Activated CD8-positive, alpha-beta T cell treated with anti-CD3 and anti-CD28 coated beads for 36 hours (primary cell): ENCODE measurements around the gene CD40LG. TPM values are rescaled to one million over a fixed set of nuclear protein-coding genes. Genes with fewer than 3 reads are reported as not detected.
A peak's percentile ranks its signal among the peaks of the same experiment; 100 is the strongest.

Experiments used
- ATAC-seq: fragments of 200-7000 bp; cut with Tn5 transposase; one replicate; pipeline ENCODE4 v1.10.0; 2021; ENCODE audit warnings: mild to moderate bottlenecking, moderate library complexity
- CTCF ChIA-PET: fragments of 350-600 bp; sonication (Branson Sonifier 250); formaldehyde crosslinking; loops from one replicate; lab custom pipeline; 2021; ENCODE audit warnings: antibody characterized with exemption; lab: Charles Lee
- POLR2A ChIA-PET: fragments of 350-600 bp; sonication (Branson Sonifier 250); formaldehyde crosslinking; loops from one replicate; lab custom pipeline; 2021; ENCODE audit warnings: antibody characterized with exemption; lab: Charles Lee
- DNase-seq: peaks from one replicate; pipeline ENCODE4 v3.0.0-alpha.2; 2020
- H3K27ac Mint-ChIP-seq: one replicate; pipeline ENCODE4 v1.8.0; 2021; ENCODE audit warnings: mild to moderate bottlenecking, mixed read lengths
- H3K27me3 Mint-ChIP-seq: one replicate; pipeline ENCODE4 v1.8.0; 2021; ENCODE audit warnings: mixed read lengths
- H3K36me3 Mint-ChIP-seq: one replicate; pipeline ENCODE4 v1.8.0; 2021; ENCODE audit warnings: low read depth, mixed read lengths
- H3K4me1 Mint-ChIP-seq: one replicate; pipeline ENCODE4 v1.8.0; 2021; ENCODE audit warnings: low read depth, mixed read lengths
- H3K4me3 Mint-ChIP-seq: one replicate; pipeline ENCODE4 v1.8.0; 2021; ENCODE audit warnings: mild to moderate bottlenecking, moderate library complexity, mixed read lengths
- H3K9me3 Mint-ChIP-seq: one replicate; pipeline ENCODE4 v1.8.0; 2021; ENCODE audit warnings: mixed read lengths
- intact Hi-C: fragments of 100-400 bp; cut with micrococcal nuclease; formaldehyde crosslinking; loops from one replicate; pipeline ENCODE4 v1.10.0; 2022
- total RNA-seq, 2 experiments: library from RNA; stranded (reverse); gene quantifications; one replicate each; pipeline ENCODE4 v1.2.3, GENCODE V29; 2021
- TF ChIP-seq, protein P1 (sequence below): fragments of 200-600 bp; IDR thresholded peaks from one replicate; pipeline ENCODE4 v1.8.0; 2022; ENCODE audit warnings: antibody characterized with exemption, mild to moderate bottlenecking

CD40LG gene
- total RNA-seq, 2 experiments from 2014 or later: 2.6 to 3.1 TPM

DNA sequence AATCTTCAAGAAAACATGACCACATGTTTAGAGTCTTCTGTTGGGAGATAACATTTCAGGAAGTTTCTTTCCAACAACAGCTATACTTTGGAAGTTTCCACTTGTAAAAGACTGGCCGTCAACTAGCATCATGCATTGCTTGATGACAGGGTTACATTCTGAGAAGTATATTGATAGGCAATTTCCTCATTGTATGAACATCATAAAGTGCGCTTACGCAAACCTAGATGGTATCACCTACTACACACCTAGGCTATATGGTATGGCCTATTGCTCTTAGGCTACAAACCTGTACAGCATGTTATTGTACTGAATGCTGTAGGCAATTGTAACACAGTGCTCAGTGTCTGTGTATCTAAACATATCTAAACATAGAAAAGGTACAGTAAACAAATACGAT is 25.4 kb upstream of the CD40LG start:
- no peak overlapping the region for H3K4me3 Mint-ChIP-seq
- ChIA-PET CTCF (interaction anchor here (1.1 to 1.4 kb wide), 3 partner anchors 13 to 41 kb away, joined by 3 to 4 read pairs (median 4); no protein-coding TSS in a partner anchor), POLR2A (interaction anchor here (1.8 kb wide), 1 partner anchor 258 kb away, joined by 3 read pairs; the partner anchor contains the start of gene RBMX)
- H3K9me3 Mint-ChIP-seq: peaks cover 5% of the 10 kb centered on the region
- H3K27me3 Mint-ChIP-seq: no peaks in the 10 kb centered on the region
- H3K4me1 Mint-ChIP-seq: peaks cover 84% of the 10 kb centered on the region
- TF ChIP-seq, protein P1, sequence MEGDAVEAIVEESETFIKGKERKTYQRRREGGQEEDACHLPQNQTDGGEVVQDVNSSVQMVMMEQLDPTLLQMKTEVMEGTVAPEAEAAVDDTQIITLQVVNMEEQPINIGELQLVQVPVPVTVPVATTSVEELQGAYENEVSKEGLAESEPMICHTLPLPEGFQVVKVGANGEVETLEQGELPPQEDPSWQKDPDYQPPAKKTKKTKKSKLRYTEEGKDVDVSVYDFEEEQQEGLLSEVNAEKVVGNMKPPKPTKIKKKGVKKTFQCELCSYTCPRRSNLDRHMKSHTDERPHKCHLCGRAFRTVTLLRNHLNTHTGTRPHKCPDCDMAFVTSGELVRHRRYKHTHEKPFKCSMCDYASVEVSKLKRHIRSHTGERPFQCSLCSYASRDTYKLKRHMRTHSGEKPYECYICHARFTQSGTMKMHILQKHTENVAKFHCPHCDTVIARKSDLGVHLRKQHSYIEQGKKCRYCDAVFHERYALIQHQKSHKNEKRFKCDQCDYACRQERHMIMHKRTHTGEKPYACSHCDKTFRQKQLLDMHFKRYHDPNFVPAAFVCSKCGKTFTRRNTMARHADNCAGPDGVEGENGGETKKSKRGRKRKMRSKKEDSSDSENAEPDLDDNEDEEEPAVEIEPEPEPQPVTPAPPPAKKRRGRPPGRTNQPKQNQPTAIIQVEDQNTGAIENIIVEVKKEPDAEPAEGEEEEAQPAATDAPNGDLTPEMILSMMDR: no peak
- H3K36me3 Mint-ChIP-seq: no peaks in the 10 kb centered on the region
- DNase-seq (no peak), ATAC-seq (no peak)
- intact Hi-C loops: no loop called here
- H3K27ac Mint-ChIP-seq: no peak overlapping the region

DNA sequence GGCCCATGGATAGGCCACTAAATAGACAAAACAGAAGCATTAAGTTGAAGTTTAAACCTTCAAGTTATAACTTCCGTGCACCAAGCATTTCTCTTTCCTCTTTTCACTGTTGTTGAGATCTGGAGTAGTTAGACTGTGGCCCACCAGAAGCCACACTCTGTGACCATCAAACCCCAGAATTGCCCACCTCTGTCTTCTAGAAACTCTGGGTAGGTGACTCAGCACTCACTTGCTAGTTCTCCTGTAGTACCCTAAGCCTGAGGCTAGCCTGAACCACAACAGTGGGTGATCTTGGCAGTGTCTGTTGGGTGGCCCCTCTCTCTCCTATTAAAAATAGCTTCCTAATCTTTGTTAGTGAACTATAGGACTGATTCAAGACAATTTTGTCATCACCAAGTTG is 24.6 kb upstream of the CD40LG start:
- H3K9me3 Mint-ChIP-seq: peaks cover 6% of the 10 kb centered on the region
- intact Hi-C loops: no loop called here
- H3K4me1 Mint-ChIP-seq: peaks cover 86% of the 10 kb centered on the region
- POLR2A ChIA-PET: interaction anchor here (0.6 to 0.8 kb wide), 2 partner anchors 12 to 52 kb away, joined by 3 to 5 read pairs; no protein-coding TSS in a partner anchor
- ATAC-seq (peak; percentile 25), DNase-seq (peak; percentile 77)
- H3K36me3 Mint-ChIP-seq: peaks cover 1% of the 10 kb centered on the region
- no peak overlapping the region for H3K4me3 Mint-ChIP-seq
- H3K27ac Mint-ChIP-seq: peak overlapping the region; percentile 76
- CTCF ChIA-PET: interaction anchor here (0.8 to 1.4 kb wide), 4 partner anchors 9 to 72 kb away, joined by 3 to 4 read pairs (median 4); no protein-coding TSS in a partner anchor
- H3K27me3 Mint-ChIP-seq: no peaks in the 10 kb centered on the region
- TF ChIP-seq, protein P1: no peak

DNA sequence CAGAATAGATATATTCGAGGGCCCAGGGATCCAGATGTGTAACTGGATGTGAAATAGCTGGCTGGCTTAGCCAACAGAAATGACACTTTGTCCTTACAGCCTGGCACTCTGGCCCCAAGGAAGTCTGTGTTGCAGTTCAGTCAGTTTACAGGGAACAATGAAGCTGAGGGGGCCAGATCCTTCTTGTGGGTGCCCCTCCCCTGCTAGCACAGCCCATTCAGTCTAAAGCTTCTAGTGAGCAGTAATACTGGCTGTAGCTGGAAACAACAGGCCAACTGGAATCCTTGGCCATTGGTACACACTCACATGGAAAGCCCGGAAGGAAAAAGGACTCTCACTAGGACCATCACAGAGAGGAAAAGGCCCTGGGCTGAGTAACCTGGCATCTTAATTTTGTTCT is 22.7 kb upstream of the CD40LG start:
- POLR2A ChIA-PET: interaction anchor here (1.1 to 2.5 kb wide), 2 partner anchors 13 to 36 kb away, joined by 3 to 8 read pairs; no protein-coding TSS in a partner anchor
- intact Hi-C loops: loop anchor here (5.0 kb wide), 2 partner anchors 38 to 62 kb away; no protein-coding TSS in a partner anchor
- H3K9me3 Mint-ChIP-seq: peaks cover 6% of the 10 kb centered on the region
- DNase-seq (no peak), ATAC-seq (no peak)
- no peaks in the 10 kb centered on the region for H3K27me3 Mint-ChIP-seq
- peaks cover 3% of the 10 kb centered on the region for H3K36me3 Mint-ChIP-seq
- TF ChIP-seq, protein P1: no peak
- peaks cover 84% of the 10 kb centered on the region for H3K4me1 Mint-ChIP-seq
- peak overlapping the region; percentile 87 for H3K27ac Mint-ChIP-seq
- H3K4me3 Mint-ChIP-seq: no peak overlapping the region
- CTCF ChIA-PET: interaction anchor here (1.0 to 1.6 kb wide), 4 partner anchors 14 to 72 kb away, joined by 3 to 4 read pairs (median 3); no protein-coding TSS in a partner anchor

DNA sequence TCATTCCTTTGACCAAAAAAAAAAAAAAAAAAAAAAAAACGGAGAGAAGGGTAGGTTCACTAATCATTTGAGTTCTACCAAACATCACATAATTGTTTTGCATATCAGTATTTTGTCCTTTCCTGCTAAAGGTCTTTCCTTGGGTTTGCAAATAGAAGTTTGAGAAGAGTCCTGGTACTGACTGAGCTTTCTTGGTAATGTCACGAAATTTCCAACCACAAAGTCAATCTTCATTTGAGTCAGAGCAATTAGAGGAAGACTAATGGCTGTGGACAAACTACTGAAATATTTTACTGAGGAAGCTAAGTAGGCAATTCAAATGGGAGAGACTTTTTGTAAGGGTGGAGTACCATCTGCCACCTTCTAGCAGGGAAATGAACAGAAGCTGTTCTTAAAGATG is 21.7 kb upstream of the CD40LG start:
- H3K4me3 Mint-ChIP-seq: peak overlapping the region; percentile 11
- peak overlapping the region; percentile 87 for H3K27ac Mint-ChIP-seq
- peaks cover 6% of the 10 kb centered on the region for H3K9me3 Mint-ChIP-seq
- H3K4me1 Mint-ChIP-seq: peaks cover 88% of the 10 kb centered on the region
- POLR2A ChIA-PET: interaction anchor here (0.6 to 2.5 kb wide), 5 partner anchors 12 to 55 kb away, joined by 3 to 8 read pairs (median 3); no protein-coding TSS in a partner anchor
- H3K27me3 Mint-ChIP-seq: no peaks in the 10 kb centered on the region
- TF ChIP-seq, protein P1: no peak
- no peak for DNase-seq
- CTCF ChIA-PET: interaction anchor here (1.0 to 1.8 kb wide), 7 partner anchors 9 to 69 kb away, joined by 3 to 6 read pairs (median 4); no protein-coding TSS in a partner anchor
- intact Hi-C loops: loop anchor here (5.0 kb wide), 2 partner anchors 39 to 61 kb away; no protein-coding TSS in a partner anchor
- peak; percentile 39 for ATAC-seq
- H3K36me3 Mint-ChIP-seq: peaks cover 3% of the 10 kb centered on the region

DNA sequence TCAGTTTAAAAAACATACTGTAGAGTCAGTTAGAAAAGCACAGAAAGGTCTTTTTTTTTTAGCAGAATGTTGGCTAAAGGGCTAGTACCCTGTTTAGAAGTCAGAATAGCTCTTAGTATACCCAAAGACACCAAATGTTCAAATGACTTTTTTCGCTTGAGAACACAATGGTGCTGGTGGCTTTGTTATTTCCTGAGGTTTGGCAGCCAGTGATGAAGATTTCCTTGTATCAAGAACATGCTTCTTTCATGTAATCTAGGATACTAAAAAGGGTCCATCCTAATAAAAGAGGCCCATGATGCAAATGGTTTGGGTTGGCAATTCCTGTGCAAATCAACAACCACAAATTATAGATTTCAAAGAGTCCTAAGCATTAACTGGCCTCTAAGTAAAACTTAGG is 21.1 kb upstream of the CD40LG start:
- DNase-seq (no peak), ATAC-seq (no peak)
- H3K4me1 Mint-ChIP-seq: peaks cover 83% of the 10 kb centered on the region
- no peak overlapping the region for H3K4me3 Mint-ChIP-seq
- TF ChIP-seq, protein P1: no peak
- H3K27me3 Mint-ChIP-seq: no peaks in the 10 kb centered on the region
- peaks cover 6% of the 10 kb centered on the region for H3K9me3 Mint-ChIP-seq
- H3K27ac Mint-ChIP-seq: peak overlapping the region; percentile 87
- CTCF ChIA-PET: interaction anchor here (0.9 to 1.8 kb wide), 6 partner anchors 9 to 50 kb away, joined by 3 to 6 read pairs (median 4); no protein-coding TSS in a partner anchor
- intact Hi-C loops: loop anchor here (5.0 kb wide), 2 partner anchors 40 to 60 kb away; no protein-coding TSS in a partner anchor
- peaks cover 3% of the 10 kb centered on the region for H3K36me3 Mint-ChIP-seq
- POLR2A ChIA-PET: interaction anchor here (0.7 to 2.5 kb wide), 5 partner anchors 10 to 42 kb away, joined by 3 to 8 read pairs (median 5); no protein-coding TSS in a partner anchor
